ENCODE data around the gene DNAJC12.
"Not testable (repeated sequence)": the region's sequence is repeated elsewhere in the genome, so short reads cannot be mapped to it uniquely, and the experiment has no call there.

The DNAJC12 gene

DNA sequence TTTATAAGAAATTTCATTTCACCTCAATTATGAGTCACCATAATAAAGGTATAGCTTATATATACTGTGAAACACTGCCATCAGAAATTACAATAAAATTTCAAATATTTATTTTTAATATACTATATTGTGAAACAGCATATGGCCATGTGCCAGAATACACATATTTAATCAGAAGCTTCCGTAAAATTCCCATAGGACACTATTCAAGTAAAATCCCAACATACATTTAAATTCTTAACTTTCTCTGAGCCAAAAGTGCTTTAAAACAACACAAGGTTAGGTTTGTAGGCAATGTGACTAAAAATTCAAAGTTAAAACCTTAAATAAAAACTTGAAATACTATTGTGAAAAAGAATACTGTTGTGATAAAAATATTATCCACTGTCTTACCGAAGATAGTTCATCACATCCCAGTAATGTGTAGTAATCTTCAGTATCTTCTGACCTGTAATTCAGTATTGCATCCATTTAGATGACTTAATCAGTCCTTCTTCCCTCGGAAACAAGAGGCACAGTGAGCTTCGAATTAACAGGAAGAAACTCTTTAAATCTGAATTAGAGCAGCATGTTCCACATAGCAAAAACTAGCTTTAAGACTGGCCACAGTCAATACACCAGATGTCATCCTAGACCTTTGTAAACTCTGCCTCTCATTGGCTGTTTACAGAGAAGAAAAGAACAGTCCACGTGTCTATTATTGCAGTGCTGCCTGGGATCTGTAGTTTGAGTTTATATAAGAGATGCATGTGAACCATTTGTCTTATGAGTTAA, at the start of gene DNAJC12:
DNAJC12 (minus strand) TSS at position 648 of the 774 bp plus-strand sequence; CDS start at position 471, 177 bp downstream.
- Histone ChIP-seq H3K9me3 (ENCODE audit: control insufficient read depth in 1 of 2, low read length in 2 of 2) (no peaks in the 10 kb centered on the region), H3K4me3 (ENCODE audit: low read depth in 1 of 2, low read length in 2 of 2) (peak within 1 kb of the TSS; percentile 41 to 55), H3K27ac (ENCODE audit: low read length) (no peak within 1 kb of the TSS)

DNA sequence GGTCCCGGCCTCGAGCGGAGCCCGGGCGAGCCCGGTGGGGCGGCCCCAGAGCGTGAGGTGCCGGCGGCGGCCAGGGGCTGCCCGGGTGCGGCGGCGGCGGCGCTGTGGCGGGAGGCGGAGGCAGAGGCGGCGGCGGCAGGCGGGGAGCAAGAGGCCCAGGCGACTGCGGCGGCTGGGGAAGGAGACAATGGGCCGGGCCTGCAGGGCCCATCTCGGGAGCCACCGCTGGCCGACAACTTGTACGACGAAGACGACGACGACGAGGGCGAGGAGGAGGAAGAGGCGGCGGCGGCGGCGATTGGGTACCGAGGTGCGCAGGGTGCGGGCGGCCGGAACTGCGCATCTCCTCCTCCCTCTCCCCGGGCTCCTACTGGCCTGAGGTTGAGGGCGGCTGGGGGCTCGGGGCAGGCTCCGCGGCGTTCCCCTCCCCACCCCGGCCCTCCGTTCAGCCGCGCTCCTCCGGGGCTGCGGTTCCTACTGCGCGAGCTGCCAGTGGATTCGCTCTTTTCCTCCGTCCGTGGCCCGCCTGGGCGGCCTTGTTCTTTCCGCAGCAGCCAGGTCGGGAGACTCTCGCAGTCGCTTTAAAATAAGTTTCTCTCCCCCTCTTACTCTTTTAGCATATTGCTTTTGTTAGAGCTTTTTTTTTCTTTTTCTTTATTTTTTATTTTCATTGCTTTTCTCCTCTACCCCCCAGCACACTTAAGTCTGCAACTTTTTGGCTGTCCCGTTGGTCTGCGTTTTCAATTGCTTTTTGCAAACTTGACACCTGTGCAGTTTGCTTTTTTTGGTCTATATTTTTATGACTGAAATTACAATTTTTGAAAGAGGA, 47.1 kb upstream of the DNAJC12 start:
- peak overlapping the region; percentile 75 for H3K27ac ChIP-seq (ENCODE audit: low read length)
- no peaks in the 10 kb centered on the region for H3K9me3 ChIP-seq (ENCODE audit: control insufficient read depth in 1 of 2, low read length in 2 of 2)
- peaks cover 0 to 13% of the 10 kb centered on the region in 2 donors for H3K4me1 ChIP-seq (ENCODE audit: control insufficient read depth in 1 of 2, insufficient read depth in 2 of 2, low read length in 2 of 2)
- H3K27me3 ChIP-seq (ENCODE audit: low read depth, low read length), result no peaks in the 10 kb centered on the region
- H3K36me3 ChIP-seq (ENCODE audit: control insufficient read depth in 1 of 2, insufficient read depth in 2 of 2, low read length in 2 of 2), result peaks cover 23 to 26% of the 10 kb centered on the region in 2 donors
- peak overlapping the region; percentile 83 to 97 for H3K4me3 ChIP-seq (ENCODE audit: low read depth in 1 of 2, low read length in 2 of 2)

More for the DNA sequence above, at the start of gene DNAJC12:
- Histone ChIP-seq H3K27me3 (ENCODE audit: low read depth, low read length) (no peaks in the 10 kb centered on the region), H3K4me1 (ENCODE audit: control insufficient read depth in 1 of 2, insufficient read depth in 2 of 2, low read length in 2 of 2) (peaks cover 0 to 4% of the 10 kb centered on the region in 2 donors), H3K36me3 (ENCODE audit: control insufficient read depth in 1 of 2, insufficient read depth in 2 of 2, low read length in 2 of 2) (no peaks in the 10 kb centered on the region)

DNA sequence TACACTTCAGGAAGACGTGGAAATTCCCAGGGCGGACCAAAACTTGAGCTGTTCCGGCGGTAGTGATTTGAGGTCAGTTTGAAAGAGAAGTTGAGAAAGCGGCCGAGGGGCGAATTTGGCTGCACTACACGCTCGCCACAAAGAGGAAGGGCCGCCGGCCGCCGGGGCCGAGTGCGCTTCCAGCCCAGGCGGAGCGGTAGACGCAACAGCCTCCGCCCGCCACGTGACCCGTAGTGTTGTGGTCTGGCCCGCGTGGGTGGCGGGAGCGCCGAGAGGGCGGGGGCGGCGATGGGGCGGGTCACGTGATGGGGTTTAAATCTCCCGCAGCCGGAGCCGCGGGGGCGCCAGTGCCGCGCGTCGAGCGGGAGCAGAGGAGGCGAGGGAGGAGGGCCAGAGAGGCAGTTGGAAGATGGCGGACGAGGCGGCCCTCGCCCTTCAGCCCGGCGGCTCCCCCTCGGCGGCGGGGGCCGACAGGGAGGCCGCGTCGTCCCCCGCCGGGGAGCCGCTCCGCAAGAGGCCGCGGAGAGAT, 46.4 kb upstream of the DNAJC12 start, which contains the start of gene SIRT1:
SIRT1 (plus strand) TSS at position 344 of the 529 bp plus-strand sequence; CDS start at position 410, 66 bp downstream.
- peak within 1 kb of the TSS; percentile 83 to 97 for H3K4me3 ChIP-seq (ENCODE audit: low read depth in 1 of 2, low read length in 2 of 2)
- peak within 1 kb of the TSS; percentile 94 for H3K27ac ChIP-seq (ENCODE audit: low read length)
- H3K27me3 ChIP-seq (ENCODE audit: low read depth, low read length), result no peaks in the 10 kb centered on the region
- H3K36me3 ChIP-seq (ENCODE audit: control insufficient read depth in 1 of 2, insufficient read depth in 2 of 2, low read length in 2 of 2), result peaks cover 16 to 23% of the 10 kb centered on the region in 2 donors
- H3K9me3 ChIP-seq (ENCODE audit: control insufficient read depth in 1 of 2, low read length in 2 of 2), result no peaks in the 10 kb centered on the region
- H3K4me1 ChIP-seq (ENCODE audit: control insufficient read depth in 1 of 2, insufficient read depth in 2 of 2, low read length in 2 of 2), result peaks cover 0 to 8% of the 10 kb centered on the region in 2 donors

DNA sequence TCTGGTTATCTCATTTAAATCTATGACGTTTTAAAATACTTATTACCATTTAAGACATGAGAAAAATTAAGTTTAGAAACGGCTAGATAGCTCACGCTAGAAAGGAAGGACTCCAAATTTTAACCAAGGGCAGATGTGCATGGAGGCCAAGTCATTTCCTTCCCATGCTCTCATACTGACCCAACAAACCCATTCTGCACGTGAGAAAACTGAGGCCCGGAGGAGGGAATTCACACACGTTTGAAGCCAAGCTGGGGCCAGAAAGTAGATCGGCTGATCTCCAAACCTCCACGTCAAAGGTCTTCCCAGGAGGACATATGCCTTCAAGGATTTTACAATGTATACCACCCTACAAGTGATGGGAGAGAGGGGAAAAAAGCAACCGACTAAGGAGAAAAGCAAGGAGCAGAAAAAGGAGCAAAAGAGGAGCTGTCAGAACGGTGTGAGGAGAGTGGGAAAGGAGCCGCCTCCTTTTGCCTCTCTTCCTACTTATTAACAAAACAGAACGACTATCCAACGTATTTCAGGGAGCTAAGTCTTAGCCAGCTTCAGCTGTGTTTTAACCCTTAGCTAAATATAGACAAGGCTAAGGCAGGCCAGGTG, 45.8 kb upstream of the DNAJC12 start:
- peak overlapping the region; percentile 80 to 83 for H3K4me3 ChIP-seq (ENCODE audit: low read depth in 1 of 2, low read length in 2 of 2)
- peak overlapping the region; percentile 94 for H3K27ac ChIP-seq (ENCODE audit: low read length)
- H3K4me1 ChIP-seq (ENCODE audit: control insufficient read depth in 1 of 2, insufficient read depth in 2 of 2, low read length in 2 of 2), result peaks cover 0 to 7% of the 10 kb centered on the region in 2 donors
- no peaks in the 10 kb centered on the region for H3K27me3 ChIP-seq (ENCODE audit: low read depth, low read length)
- no peaks in the 10 kb centered on the region for H3K9me3 ChIP-seq (ENCODE audit: control insufficient read depth in 1 of 2, low read length in 2 of 2)
- peaks cover 10 to 17% of the 10 kb centered on the region in 2 donors for H3K36me3 ChIP-seq (ENCODE audit: control insufficient read depth in 1 of 2, insufficient read depth in 2 of 2, low read length in 2 of 2)

DNA sequence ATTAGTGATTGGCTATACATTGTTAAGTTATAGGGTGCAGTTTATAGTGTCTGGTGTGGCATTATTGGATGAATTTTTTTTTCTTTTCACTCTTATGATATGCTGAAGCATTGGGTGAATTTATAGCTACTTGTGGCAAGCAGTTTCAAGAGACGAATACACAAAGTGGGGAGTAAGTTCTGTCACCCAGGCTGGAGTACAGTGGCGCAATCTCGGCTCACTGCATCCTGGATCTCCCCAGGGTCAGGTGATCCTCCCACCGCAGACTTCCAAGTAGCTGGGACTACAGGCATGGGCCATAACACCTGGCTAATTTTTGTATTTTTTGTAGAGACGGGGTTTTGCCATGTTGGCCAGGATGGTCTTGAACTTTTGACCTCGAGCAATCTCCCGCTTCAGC, 40.1 kb upstream of the DNAJC12 start:
- Histone ChIP-seq H3K27me3 (ENCODE audit: low read depth, low read length) (no peaks in the 10 kb centered on the region), H3K4me1 (ENCODE audit: control insufficient read depth in 1 of 2, insufficient read depth in 2 of 2, low read length in 2 of 2) (no peaks in the 10 kb centered on the region), H3K9me3 (ENCODE audit: control insufficient read depth in 1 of 2, low read length in 2 of 2) (no peaks in the 10 kb centered on the region), H3K27ac (ENCODE audit: low read length) (no peak overlapping the region), H3K4me3 (ENCODE audit: low read depth in 1 of 2, low read length in 2 of 2) (no peak overlapping the region), H3K36me3 (ENCODE audit: control insufficient read depth in 1 of 2, insufficient read depth in 2 of 2, low read length in 2 of 2) (no peaks in the 10 kb centered on the region)

DNA sequence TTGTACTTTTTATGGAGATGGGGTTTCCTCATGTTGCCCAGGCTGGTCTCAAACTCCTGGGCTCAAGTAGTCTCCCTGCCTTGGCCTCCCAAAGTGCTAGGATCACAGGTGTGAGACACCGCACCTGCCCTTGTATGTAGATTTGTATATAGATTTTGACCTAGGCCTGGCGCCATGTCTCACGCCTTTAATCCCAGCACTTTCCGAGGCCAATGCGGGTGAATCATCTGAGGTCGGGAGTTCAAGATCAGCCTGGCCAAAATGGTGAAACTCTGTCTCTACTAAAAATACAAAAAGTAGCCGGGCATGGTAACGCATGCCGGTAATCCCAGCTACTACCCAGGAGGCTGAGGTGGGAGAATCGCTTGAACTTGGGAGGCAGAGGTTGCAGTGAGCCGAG, 39.4 kb upstream of the DNAJC12 start:
- not testable (repeated sequence) for H3K27ac ChIP-seq (ENCODE audit: low read length); H3K9me3 ChIP-seq (ENCODE audit: control insufficient read depth in 1 of 2, low read length in 2 of 2); H3K27me3 ChIP-seq (ENCODE audit: low read depth, low read length); H3K4me1 ChIP-seq (ENCODE audit: control insufficient read depth in 1 of 2, insufficient read depth in 2 of 2, low read length in 2 of 2); H3K4me3 ChIP-seq (ENCODE audit: low read depth in 1 of 2, low read length in 2 of 2); H3K36me3 ChIP-seq (ENCODE audit: control insufficient read depth in 1 of 2, insufficient read depth in 2 of 2, low read length in 2 of 2)

DNA sequence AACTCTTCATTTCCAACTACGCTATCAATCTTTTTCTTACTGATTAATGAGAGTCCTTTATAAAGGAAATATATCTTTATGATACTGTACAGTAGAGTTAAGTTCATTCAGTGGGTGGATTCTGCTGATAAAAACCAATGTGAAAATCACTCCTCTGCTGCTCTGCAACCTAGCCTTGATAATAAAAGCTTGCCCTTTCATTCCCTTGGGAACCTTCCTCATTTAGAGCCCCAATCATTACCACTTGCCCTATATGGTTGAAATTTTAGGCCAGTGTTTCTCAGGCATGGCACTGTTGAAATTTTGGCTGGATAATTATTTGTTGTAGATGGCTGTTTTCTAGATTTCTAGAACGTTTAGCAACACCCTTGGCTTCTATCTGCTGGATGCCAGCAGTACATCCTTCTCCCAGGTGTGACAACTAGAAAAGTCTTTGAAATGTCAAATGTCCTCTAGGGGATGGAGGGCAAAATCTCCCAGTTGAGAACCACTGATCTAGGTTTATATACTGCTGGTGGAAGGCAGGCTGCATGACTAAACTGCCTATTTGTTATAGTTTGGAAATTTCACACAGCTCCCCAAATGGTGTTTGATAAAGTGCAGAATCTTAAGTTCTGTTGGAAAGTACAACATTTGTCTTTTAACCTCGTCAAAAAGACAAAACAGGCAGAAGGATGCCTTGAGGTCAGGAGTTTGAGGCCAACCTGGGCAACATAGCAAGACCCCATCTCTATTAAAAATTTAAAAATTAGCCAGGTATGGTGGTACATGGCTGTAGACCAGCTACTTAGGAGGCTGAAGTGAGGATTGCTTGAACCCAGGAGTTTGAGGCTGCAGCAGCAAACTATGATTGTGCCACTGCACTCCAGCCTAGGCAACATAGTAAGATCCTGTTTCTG, 37.6 kb upstream of the DNAJC12 start:
- Histone ChIP-seq H3K4me1 (ENCODE audit: control insufficient read depth in 1 of 2, insufficient read depth in 2 of 2, low read length in 2 of 2) (no peaks in the 10 kb centered on the region), H3K36me3 (ENCODE audit: control insufficient read depth in 1 of 2, insufficient read depth in 2 of 2, low read length in 2 of 2) (no peaks in the 10 kb centered on the region)

DNA sequence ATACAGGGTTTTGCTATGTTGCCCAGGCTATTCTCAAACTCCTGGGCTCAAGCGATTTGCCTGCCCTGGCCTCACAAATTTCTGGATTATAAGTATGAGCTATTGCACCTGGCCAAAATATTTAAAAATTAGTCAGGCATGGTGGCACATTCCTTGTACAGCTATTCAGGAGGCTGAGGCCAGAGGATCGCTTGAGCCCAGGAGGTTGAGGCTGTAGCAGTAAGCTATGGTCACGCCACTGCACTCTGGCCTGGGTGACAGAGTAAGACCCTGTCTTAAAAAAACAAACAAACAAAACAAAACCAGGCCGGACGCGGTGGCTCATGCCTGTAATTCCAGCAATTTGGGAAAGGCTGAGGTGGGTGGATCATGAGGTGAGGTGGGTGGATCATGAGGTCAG, 32.0 kb upstream of the DNAJC12 start:
- Histone ChIP-seq H3K27ac (ENCODE audit: low read length) (no peak overlapping the region), H3K4me3 (ENCODE audit: low read depth in 1 of 2, low read length in 2 of 2) (no peak overlapping the region), H3K4me1 (ENCODE audit: control insufficient read depth in 1 of 2, insufficient read depth in 2 of 2, low read length in 2 of 2) (no peaks in the 10 kb centered on the region), H3K27me3 (ENCODE audit: low read depth, low read length) (no peaks in the 10 kb centered on the region), H3K36me3 (ENCODE audit: control insufficient read depth in 1 of 2, insufficient read depth in 2 of 2, low read length in 2 of 2) (no peaks in the 10 kb centered on the region), H3K9me3 (ENCODE audit: control insufficient read depth in 1 of 2, low read length in 2 of 2) (no peaks in the 10 kb centered on the region)

More for the DNA sequence above, 37.6 kb upstream of the DNAJC12 start:
- H3K4me3 ChIP-seq (ENCODE audit: low read depth in 1 of 2, low read length in 2 of 2), result no peak overlapping the region
- no peaks in the 10 kb centered on the region for H3K27me3 ChIP-seq (ENCODE audit: low read depth, low read length)
- H3K27ac ChIP-seq (ENCODE audit: low read length), result no peak overlapping the region
- H3K9me3 ChIP-seq (ENCODE audit: control insufficient read depth in 1 of 2, low read length in 2 of 2), result no peaks in the 10 kb centered on the region

DNA sequence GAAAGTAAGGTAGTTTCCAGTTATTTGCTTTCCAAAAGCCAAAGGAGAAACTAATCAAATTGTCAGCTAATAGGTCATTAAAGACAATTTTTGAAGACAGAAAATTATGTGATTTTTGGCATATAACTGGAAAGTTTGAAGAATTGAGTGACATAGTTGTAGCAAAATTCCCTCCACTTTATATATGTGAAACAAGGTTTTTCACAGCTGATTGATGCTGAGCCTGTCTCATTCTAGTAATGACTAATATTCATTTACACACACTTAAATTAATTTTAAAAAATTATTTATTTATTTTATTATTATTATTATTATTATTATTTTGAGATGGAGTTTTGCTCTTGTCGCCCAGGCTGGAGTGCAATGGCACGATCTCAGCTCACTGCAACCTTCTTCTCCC, 30.1 kb upstream of the DNAJC12 start:
- Histone ChIP-seq H3K36me3 (ENCODE audit: control insufficient read depth in 1 of 2, insufficient read depth in 2 of 2, low read length in 2 of 2) (no peaks in the 10 kb centered on the region), H3K9me3 (ENCODE audit: control insufficient read depth in 1 of 2, low read length in 2 of 2) (no peaks in the 10 kb centered on the region), H3K4me1 (ENCODE audit: control insufficient read depth in 1 of 2, insufficient read depth in 2 of 2, low read length in 2 of 2) (no peaks in the 10 kb centered on the region), H3K27ac (ENCODE audit: low read length) (no peak overlapping the region), H3K4me3 (ENCODE audit: low read depth in 1 of 2, low read length in 2 of 2) (no peak overlapping the region), H3K27me3 (ENCODE audit: low read depth, low read length) (no peaks in the 10 kb centered on the region)

DNA sequence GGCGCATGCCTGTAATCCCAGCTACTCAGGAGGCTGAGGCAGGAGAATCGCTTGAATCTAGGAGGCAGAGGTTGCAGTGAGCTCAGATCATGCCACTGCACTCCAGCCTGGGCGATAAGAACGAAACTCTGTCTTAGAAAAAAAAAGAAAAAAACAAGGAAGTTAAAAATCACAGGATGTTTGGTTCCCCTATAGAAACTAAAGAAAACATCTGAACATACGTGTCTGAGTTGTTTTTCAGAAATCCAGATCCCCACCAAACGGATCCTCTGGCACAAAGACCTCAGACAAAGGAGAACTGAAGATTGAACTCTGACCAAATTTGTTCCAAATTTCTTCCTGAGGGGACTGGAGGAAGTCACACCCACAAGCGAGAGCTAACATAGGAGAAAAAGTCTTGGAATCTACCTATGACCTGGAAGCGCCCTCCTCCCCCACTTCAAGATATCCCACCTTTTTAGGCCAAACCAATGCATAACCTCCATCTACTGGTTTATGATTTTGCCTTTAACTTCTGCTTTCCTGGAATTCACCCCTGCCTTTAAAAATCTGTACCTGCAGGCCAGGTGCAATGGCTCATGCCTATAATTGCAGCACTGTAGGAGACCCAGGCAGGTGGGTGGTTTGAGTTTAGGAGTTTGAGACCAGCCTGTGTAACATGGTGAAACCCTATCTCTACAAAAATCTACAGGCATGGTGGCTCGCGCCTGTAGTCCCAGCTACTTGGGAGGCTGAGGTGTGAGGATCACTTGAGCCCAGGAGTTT, 26.8 kb upstream of the DNAJC12 start:
- Histone ChIP-seq H3K27ac (ENCODE audit: low read length) (no peak overlapping the region), H3K36me3 (ENCODE audit: control insufficient read depth in 1 of 2, insufficient read depth in 2 of 2, low read length in 2 of 2) (no peaks in the 10 kb centered on the region), H3K9me3 (ENCODE audit: control insufficient read depth in 1 of 2, low read length in 2 of 2) (no peaks in the 10 kb centered on the region), H3K4me3 (ENCODE audit: low read depth in 1 of 2, low read length in 2 of 2) (no peak overlapping the region), H3K4me1 (ENCODE audit: control insufficient read depth in 1 of 2, insufficient read depth in 2 of 2, low read length in 2 of 2) (no peaks in the 10 kb centered on the region), H3K27me3 (ENCODE audit: low read depth, low read length) (no peaks in the 10 kb centered on the region)

Data from muscle layer of duodenum (tissue), 2 donors.